Stimulated activated CD4-positive, alpha-beta T cell treated with anti-CD3 and anti-CD28 coated beads, Interleukin-2, amount 100 ng/mL, for 48 hours (primary cell): ENCODE measurements around the gene EID2.
A peak's percentile ranks its signal among the peaks of the same experiment; 100 is the strongest.

Experiments used
- DNase-seq, 2 donors: peaks; one replicate each; pipeline ENCODE4 v3.0.0-alpha.2; 2020

EID2 gene, protein sequence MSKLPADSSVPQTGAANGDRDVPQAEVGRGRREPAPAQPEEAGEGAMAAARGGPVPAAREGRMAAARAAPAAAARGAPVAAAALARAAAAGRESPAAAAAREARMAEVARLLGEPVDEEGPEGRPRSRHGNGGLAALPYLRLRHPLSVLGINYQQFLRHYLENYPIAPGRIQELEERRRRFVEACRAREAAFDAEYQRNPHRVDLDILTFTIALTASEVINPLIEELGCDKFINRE

DNA sequence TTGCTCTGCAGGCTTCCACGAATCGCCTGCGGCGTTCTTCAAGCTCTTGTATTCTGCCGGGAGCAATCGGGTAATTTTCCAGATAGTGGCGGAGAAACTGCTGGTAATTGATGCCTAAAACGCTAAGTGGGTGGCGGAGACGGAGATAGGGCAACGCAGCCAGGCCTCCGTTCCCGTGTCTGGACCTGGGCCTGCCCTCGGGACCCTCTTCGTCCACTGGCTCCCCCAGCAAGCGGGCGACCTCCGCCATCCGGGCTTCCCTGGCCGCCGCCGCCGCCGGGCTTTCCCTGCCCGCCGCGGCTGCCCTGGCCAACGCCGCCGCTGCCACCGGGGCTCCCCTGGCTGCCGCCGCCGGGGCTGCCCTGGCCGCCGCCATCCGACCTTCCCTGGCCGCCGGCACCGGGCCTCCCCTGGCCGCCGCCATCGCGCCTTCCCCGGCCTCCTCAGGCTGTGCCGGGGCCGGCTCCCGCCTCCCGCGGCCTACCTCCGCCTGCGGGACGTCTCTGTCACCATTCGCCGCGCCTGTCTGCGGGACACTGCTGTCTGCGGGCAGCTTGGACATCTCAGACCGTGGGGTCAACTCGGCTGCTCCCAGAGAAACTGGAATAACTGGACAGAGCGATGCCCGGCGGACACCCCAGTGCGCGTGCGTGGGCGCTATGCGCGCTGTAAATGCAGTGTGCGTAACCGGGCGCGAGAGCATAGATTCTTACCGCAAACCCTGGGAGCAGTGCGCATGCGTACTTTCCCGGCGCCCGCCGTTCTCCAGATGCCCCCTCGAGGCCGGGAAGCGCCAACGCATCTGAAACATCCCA, at the start of gene EID2:
Gene EID2 (minus strand): TSS at position 644 of the 815 bp plus-strand sequence. CDS start 82 bp downstream, at position 562.
- DNase-seq: peak; percentile 93 to 96

DNA sequence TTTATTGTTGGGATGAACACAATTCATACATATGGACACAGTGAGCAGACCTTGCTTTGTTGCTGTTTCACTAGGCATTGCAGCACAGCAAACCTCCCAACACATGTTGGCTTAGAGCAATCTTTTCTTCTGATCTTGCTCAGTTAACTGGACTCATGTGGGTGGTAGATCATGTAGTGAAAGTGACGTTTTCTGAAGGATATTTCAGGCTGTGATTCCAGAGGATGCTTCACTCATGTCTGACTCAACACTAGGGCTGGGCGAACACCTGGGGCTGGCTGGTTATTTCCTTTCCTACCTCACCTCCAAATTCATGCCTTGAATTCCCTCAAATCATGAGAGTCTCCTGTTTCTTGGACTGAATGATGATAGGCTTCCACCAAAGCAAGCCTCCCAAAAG, 48.1 kb upstream of the EID2 start:
- DNase-seq: no peak

DNA sequence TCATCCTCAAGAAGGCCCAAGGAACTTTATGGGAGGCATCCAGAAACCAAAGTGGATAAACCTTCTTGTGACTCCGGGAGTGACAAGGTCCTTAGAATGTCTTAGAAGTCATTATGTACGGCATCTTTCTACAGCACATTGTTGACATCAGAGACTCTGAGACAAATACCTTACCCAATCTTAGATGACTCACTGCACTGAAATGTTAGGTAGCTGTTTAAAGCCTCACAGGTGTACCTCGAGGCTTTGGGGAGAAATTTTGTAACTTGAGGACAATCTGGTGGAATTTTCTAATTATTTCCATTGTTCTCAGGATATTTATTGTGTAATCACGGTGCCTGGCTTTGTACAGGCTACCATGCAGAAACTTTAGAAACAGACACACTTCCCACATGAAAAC, 47.5 kb upstream of the EID2 start:
- no peak for DNase-seq

DNA sequence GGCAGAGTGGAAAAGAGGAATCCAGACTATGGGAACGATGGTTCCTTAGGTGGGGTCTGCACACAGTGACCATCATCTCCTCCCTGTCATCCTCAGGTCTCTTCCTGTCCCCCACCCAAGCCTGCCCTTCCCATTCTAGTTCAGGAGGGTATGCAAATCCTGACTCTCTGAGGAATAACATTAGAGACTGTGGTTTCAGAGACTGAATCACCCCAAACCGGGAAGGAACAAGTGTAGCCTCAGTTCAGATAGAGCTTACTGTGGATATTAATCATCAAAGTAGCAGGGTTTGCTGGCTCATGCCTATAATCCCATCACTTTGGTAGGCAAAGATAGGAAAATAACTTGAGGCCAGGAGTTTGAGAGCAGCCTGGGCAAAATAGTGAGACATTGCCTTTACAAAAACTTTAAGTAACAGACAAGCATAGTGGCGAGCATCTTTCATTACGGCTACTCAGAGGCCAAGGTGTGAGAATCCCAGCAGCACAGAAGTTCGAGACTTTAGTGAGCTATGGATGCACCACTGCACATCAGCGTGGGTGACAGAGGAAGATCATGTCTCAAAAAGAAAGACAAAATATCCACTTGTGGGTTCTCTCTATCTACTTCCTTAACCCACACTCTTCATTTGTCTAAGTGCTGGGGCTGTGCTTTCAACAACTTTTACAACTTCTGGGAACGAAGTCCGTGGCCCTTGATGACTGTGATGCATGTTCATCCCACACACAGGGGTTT, 43.1 kb upstream of the EID2 start:
- DNase-seq: peak; percentile 13 to 16

DNA sequence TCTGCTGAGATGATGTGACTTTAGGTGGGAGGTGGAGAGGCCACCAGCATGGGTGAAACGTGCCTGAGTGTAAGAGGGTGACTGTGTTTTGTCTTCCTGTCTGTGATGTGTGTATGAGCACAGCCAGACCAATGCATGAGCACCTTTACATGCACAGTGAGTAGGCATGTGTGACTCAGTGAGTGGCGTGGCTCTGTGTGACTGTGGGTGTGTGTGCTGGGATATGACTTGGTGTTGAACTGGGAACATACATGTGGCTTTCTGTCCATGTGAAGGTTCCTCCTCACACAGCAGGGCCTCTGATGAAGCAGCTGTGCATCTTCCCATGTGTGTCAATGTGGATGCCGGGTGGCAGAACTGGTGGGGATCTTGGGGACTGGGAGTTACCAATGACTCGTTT, 42.5 kb upstream of the EID2 start:
- DNase-seq: peak; percentile 22 to 26

DNA sequence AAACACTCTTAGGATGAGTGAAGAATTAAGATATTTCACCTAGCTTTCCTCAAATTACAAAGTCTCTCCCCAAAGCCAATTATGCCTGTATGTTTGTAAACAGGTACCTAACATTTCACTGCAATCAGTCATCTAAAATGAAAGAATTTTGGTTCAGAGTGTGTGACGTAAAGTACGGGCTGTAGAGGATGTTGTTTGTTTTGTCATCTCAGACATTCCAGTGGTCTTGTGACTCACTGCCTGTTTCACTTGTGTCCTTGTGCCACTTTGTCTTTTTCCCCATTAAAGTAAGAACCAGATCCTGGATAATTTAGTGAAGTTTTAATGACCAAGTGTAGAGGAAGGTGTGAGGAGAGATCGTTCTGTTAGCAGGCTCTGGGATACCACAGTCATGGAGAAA, 28.6 kb upstream of the EID2 start:
- DNase-seq: no peak

DNA sequence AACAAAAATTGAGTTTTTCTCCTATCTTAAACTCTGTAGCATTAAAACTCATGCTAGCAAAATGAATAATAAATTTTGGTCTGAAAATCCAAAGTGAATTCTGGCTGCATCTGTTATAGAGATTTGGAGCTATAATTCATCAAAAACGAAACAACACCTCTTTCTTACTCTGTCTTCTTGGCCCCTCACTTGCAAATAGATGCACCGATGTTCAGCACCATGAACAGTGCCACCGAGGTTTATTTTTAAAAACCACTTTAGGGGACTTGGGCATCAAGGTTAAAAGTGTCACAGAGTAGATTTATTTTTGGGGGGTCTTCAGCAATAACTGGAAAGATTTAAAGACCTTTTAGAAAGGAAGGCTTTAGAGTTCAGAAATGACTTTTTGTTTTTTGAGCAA, 26.1 kb upstream of the EID2 start:
- DNase-seq: no peak

DNA sequence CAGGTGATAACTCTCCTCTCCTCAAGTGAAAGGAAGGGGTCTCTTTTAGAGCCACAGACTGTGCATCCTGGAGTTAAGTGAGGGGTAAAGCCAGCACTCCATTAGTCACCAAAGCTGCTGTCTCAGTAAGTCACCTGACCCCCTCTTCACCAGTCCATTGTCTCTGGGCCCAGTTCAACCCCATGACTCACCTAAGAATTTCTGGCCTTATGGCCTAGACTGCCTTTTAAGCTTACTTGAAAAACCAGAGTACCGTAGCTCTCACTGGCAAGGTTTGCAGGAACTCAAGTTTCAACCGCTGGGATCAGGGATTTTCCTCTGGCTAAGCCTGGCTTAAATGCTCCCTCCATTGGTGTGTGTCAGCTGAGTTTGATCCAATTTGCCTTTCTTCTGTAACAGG, 23.4 kb upstream of the EID2 start:
- no peak for DNase-seq

DNA sequence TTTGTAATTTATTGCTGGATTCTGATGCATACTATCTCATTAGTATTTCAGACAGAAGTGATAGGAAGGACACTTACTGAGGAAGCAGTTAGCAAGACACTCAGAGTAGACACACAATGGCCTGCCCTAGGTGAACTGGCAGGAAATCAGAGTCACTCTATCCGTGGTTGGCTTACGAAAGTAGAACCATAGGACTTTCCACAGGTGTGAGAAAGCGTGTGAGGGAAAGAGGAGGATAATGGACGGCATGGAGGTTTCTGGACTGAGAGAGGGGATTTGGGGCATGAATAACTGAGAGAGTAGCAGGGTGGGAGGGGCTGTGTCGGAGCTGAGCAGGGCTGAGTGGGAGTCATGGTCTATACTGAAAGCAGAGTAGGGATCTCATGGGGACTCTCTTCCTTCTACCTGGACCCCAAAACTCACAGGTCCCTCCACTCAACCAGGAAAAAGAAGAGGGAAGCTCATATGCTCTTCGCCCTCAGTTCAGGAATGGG, 18.7 kb upstream of the EID2 start:
- DNase-seq: no peak

DNA sequence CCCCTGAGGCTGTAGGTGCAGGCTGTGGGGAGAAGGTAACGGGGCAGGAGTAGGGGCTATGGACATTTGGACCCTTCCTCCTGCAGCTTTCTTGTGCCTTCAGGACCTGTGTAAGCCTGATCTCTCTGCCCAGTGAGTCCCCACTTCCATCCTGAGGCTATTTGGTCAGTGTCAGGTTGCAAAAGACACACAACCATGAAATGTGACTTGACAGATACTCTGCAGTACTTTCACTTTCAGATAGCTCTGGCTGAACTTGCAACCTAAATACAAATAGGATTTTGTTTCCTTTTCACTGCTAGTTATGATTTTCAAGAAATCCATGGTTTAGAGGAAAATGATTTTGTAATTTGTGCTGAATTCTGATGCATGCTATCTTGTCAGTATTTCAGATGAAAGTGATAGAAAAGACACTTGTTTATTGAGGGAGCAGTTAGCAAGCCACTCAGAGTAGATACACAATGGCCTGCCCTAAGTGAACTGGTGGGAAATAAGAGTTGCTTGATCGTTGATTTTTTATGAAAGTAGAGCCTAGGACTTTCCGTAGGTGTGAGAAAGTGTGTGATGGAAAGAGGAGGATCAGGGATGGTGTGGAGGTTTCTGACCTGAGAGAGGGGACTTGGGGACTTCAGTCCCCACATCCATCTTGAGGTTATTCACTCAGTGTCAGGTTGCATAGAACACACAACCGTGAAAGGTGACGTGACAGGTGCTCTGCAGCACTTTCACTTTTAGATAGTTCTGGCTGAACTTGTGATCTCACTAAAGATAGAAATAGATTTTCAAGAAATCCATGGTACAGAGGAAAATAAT, 18.1 kb upstream of the EID2 start:
- DNase-seq: no peak

DNA sequence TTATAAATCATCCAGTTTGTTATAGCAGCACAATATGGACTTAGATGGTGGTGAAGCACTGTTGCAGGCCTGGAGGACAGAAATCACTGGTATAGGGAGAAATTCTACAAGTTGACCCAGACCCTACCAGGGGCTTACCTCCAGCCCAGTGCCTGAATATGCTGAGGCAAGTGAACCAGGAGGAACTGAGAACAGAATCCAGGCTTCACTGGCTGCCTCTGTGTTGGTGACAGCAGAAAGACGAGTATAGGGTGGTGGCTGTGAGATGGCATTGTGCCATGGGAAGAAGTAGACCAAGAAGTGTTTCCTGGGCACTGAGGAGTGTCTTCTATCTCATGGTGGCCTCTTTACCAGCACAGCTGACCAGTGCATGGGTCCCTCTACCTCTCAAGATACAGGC, 15.9 kb upstream of the EID2 start:
- DNase-seq: no peak

DNA sequence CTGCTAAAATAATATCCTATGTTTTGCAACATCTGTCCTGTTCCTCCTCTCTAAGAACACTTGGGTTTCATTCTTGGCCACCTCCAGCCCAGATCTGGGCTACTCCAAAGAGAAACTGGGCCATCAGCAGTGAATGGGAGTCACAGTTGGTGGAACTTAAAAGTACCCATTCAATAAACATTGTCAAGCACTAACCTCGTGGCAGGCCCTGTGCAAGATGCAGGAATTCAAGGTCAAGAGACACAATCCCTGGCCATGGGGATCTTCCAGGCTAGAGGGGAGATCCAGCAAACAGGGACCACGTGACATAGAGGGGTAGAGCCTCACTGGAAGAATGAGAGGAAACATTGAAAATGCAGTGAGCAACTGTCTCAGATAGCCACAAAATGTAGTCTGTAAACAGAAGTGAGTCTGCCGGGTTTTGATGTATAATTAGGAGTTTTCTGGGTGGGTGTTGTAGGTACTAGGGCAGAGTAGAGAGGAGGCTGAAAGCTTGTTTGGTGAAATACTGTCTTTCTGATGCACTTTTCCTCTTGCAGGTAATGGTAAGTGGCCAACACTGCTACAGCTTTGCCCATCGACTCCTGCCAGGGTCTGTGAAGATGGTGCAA, 14.8 kb upstream of the EID2 start:
- no peak for DNase-seq

DNA sequence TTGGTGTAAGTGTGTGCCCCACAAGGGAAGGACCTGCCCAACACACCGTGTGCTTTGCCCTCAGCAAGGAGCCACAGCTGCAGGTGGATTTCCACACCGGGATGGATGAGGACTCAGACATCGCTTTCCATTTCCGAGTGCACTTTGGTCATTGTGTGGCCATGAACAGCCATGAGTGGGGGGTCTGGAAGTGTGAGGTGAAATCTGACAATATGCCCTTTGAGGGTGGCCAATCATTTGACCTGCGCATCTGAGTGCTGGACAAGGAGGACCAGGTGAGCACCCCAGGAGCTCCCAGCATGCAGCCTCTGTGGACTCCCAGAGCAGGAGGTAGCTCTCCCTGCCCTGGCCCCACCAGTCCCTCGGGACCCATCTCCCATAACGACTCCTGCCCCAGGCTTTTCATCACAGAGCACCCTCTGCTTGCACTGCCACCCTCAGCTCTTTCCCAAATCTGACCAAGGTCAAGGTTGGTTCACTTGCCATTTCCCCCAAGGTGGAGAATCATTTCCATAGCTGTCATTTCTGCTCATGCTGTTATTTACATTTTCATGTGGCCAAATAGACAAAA, 13.2 kb upstream of the EID2 start:
- DNase-seq: no peak

DNA sequence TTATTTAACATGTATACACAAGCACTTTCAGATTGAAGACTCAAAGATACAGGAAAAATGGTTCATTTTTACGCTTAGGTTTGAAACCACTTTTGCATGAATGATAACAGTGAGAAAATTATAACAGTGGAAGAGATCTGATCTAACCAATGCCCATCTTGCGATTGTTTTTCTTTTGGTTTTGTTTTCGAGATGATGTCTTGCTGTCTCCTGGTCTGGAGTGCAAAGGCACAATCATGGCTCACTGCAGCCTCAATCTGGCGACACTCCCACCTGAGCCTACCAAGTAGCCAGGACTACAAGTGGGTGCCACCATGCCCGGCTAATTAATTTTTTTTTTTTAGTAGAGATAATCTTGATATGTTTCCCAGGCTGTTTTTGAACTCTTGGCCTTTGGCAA, 10.2 kb upstream of the EID2 start:
- DNase-seq: no peak

DNA sequence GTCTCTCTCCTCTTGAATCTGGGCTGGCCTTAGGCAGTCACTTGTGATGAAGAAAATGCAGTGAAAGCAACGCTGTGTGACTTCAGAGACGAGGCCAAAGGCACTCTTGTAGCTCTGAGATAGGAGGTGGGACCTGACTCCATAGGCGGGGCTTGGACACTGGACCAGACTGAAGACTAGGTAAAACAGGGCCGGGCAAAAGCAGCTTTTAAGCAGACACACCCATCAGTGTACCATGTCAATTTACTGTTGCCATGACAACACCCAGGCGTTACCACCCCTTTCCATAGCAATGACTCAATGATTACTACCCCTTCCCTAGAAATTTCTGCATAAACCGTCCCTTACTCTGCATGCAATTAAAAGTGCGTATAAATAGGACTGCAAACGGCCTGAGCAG, 6.6 kb upstream of the EID2 start:
- DNase-seq: no peak

DNA sequence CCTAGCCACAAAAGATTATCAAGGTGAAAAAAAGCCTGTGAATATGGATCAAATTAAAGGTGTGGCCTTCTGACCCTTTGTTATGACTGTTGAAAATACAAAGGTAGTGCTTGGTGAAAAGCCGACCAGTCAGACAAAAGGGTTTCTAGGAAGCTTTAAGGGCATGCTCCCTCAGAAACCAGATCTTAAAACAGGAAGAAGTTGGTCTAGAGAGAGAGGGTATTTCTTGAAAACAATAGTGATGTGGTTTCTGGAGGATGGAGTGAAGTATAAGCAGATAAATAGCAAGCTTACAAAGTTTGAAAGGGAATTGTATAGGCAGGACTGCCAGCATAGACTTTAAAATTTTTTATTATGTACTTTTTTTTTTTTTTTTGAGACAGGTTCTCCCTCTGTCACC, 5.0 kb upstream of the EID2 start:
- no peak for DNase-seq

DNA sequence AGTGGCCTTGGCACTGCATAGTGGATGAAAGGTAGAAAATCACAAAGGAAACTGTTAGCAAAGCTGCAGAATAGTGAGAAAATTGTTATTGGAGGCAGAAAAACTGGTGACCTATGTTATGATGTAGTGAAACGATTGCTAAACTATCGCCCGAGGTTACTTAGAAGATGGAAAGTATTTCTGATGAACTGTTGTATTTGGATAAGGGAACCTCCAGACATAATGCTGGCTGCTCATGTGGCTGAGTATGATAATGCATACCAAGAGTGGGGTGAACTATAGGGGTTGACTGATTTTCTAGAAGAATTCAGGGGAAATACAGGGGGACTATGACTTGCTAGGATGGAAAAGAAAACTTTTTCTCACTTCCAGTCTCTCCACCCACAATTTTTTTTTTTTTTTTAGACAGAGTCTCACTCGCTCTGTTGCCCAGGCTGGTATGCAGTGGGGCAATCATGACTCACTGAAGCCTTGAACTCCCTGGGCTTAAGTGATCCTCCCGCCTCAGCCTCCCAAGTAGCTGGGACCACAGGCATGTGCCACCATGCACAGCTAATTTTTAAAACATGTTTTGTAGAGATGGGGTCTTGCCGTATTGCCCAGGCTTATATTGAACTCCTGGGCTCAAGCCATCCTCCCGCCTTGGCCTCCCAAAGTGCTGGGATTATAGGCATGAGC, 4.4 kb upstream of the EID2 start:
- no peak for DNase-seq

DNA sequence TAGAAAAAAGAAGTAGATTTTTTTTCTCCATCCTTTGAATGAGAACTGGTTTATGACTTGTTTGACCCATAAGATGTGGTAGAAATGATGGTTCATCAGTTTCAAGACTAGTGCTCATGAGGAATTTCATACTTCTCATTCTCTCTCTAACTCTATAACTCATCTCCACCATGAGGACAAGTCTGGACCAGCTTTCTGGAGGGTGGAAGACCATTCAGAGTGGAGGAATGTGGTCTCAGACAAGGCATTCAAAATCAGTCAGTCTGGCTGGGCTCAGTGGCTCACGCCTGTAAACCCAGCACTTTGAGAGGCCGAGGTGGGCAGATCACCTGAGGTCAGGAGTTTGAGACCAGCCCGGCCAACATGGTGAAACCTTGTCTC, 3.5 kb upstream of the EID2 start:
- no peak for DNase-seq

DNA sequence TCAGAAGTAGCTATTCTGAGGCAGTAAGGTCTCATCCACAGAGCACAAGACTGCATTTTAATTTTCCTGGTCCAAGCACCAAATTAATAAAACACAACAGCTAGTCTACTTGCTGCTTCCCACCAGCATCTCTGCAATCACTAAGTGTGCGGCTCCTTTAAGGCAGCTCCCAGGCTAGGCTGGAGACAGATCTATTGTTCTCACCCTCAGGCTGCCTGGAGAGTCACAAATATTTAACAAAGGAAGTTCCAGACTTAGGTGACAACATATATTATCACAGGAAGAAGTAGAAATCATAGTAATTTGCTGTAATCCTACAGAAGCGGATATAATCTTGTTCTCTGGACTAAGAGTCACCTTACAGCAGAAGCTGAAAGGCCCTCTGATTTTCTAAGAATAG, 2.2 kb upstream of the EID2 start:
- DNase-seq: no peak

DNA sequence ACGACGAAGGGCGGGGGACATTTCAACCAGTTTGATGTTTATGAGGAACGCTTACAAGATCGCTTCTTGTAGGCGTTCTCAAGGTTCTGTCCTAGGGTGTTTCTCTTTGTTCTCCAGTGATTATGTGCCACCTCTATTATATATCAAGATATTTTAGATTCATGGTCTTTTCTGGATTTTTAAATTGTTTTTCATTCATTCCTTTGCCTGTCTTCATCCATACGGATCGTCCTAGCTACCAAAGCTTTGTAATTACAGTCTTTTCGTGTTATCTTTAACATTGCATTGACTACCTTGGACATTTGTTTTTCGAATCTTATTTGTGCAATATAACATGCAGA, 342 bp upstream of the EID2 start:
- no peak for DNase-seq

DNA sequence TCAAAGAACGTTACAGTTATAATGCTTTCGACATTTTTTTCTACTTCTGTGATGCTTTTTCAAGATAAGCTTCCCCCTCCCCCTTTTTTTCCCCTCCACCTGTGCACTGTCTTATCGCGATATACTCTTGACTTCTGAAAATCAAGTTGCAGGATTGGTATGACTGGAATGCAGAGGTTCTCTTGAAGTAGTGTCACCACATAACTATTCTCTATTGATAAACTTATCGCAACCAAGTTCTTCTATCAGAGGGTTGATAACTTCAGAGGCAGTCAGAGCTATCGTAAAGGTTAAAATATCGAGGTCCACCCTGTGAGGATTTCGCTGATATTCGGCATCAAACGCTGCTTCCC, 820 bp downstream of the EID2 start:
- DNase-seq: no peak

DNA sequence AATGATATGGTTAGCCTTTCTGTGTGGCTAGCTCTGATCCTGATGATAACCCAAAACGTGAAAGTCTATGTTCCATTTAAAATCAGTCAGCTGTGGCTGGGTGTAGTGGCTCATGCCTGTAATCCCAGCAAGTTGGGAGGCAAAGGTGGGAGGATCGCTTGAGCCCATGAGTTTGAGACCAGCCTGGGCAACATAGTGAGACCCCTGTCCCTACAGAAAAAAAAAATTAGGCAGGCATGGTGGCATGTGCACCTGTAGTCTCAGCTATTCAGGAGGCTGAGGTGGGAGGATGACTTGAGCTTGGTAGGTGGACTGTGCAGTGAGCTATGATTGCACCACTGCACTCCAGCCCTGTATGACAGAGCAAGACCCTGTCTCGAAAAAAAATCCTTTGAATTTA, 6.2 kb downstream of the EID2 start:
- DNase-seq: no peak
